ENCODE measurements around the gene VIPAS39.
A peak's percentile ranks its signal among the peaks of the same experiment; 100 is the strongest.

Gene VIPAS39

GRCh38 chr14:77390188-77390587, 67.2 kb downstream of the VIPAS39 start:
- no peak for DNase-seq

- peak; percentile 44 to 51 for DNase-seq
These were observed 78.7 kb downstream of the VIPAS39 start for GRCh38 chr14:77378701-77379100.

- no peak for DNase-seq
These were observed 79.9 kb downstream of the VIPAS39 start for GRCh38 chr14:77377502-77377844.

GRCh38 chr14:77376771-77377501, 80.5 kb downstream of the VIPAS39 start, which contains the start of the genes SAMD15 and TMED8:
SAMD15 (plus strand) TSS chr14:77377379; CDS start chr14:77377419, 40 bp downstream.
TMED8 (minus strand) TSS chr14:77377094; CDS start chr14:77377053, 41 bp downstream.
- peak; percentile 71 to 80 for DNase-seq
